Measurements from ENCODE around the gene MAP3K20. TPM values are rescaled to one million over a fixed set of nuclear protein-coding genes. Genes with fewer than 3 reads are reported as not detected.

MAP3K20 gene
- total RNA-seq, 4 donors from 2014 or later: 33.0 to 56.1 (median 44.4) TPM

GRCh38 chr2:173231042-173231441, 155.4 kb downstream of the MAP3K20 start:
- no peak for TF ChIP-seq CTCF (IDR thresholded peaks at IDR 0.05)
- no peak for DNase-seq (ENCODE audit: low spot score)
- no peak for ATAC-seq (ENCODE audit: low FRiP score)

GRCh38 chr2:173231465-173231864, 155.8 kb downstream of the MAP3K20 start:
- ATAC-seq (ENCODE audit: low FRiP score): no peak
- no peak for TF ChIP-seq CTCF (IDR thresholded peaks at IDR 0.05)

GRCh38 chr2:173232956-173233744, 157.5 kb downstream of the MAP3K20 start:
- no peak for ATAC-seq (ENCODE audit: low FRiP score)
- no peak for DNase-seq (ENCODE audit: low spot score)
- TF ChIP-seq CTCF (IDR thresholded peaks at IDR 0.05): no peak

More at GRCh38 chr2:173231465-173231864, 155.8 kb downstream of the MAP3K20 start:
- no peak for DNase-seq (ENCODE audit: low spot score)

GRCh38 chr2:173235947-173236803, 160.5 kb downstream of the MAP3K20 start:
- ATAC-seq (ENCODE audit: low FRiP score): no peak
- DNase-seq (ENCODE audit: low spot score): no peak
- no peak for TF ChIP-seq CTCF (IDR thresholded peaks at IDR 0.05)

GRCh38 chr2:173238385-173238784, 162.7 kb downstream of the MAP3K20 start:
- no peak for DNase-seq (ENCODE audit: low spot score)
- no peak for ATAC-seq (ENCODE audit: low FRiP score)
- TF ChIP-seq CTCF (IDR thresholded peaks at IDR 0.05): no peak

- no peak for DNase-seq (ENCODE audit: low spot score)
- no peak for TF ChIP-seq CTCF (IDR thresholded peaks at IDR 0.05)
- no peak for ATAC-seq (ENCODE audit: low FRiP score)
Observed at GRCh38 chr2:173238831-173239230, 163.2 kb downstream of the MAP3K20 start.
